HG02571 (cell line): ENCODE results near the gene ITGA4.

Experiments used
- ATAC-seq: cut with Tn5 transposase; IDR thresholded peaks from one replicate; pipeline ENCODE4 v1.9.1; 2021; ENCODE audit warnings: mild to moderate bottlenecking, moderate library complexity; ENCODE audit not compliant: unreplicated experiment

ITGA4 gene

DNA sequence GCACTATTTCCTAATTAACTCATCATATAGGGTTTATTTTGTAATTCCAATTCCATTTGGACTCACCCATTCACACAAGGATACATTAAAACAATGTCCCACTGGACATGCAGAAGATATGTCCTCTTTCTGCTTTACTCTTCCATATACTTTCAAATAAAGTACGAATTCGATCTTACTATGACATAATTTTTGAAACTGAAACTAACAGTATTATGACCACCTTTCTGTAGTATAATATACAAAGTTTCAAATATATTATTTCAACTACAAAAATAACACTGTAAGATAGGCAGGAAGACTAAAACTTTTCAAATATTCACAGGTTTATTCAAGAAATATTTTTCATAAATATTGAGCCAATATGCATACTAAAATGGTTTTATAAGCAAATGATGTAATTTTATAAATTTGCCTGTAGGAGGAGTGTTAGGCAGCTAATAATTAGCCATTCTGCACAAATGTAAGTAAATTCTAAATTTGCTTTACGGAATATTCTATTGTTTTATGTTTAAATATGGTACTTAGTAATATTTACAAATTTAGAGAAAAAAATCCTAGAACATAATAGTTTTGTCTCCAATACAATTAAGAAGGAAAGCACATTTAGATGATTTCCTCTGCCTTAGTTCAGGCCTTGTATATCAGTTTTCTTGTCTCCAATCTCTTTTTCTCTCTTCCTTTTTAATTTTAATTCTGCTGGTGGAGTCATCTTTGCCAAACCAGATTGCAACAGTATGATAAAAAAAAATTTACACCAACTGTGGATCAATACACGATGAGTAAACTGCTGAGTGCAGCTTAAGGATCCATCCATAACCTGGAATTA is 113.9 kb downstream of the ITGA4 start:
- ATAC-seq = no peak

DNA sequence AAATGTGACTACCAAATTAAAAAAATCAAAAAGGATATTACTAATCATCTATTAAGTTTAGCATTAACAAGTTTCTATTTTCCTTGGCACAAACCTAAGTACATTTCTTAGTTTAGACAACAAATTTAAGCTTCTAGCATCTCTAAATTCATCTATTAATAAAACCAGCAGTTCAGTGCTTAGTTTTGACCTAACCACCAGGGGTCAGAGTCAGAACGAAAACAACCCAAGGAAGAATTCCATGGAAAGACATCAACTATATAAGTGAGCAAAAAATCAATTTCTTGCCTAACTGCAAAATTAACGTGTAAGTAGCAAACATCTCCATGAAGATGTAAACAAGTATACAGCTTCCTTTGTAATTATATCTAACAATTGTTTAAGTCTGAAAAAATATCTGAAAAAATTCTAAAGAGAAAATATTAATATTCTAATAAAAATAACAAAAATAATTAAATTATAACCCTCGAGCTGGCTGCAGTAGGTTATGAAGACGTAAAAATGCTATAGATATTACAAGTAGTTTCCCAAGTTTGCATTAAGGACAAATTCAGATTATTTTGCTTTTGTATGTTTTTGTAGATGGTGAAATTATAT is 116.1 kb downstream of the ITGA4 start:
- ATAC-seq = no peak

DNA sequence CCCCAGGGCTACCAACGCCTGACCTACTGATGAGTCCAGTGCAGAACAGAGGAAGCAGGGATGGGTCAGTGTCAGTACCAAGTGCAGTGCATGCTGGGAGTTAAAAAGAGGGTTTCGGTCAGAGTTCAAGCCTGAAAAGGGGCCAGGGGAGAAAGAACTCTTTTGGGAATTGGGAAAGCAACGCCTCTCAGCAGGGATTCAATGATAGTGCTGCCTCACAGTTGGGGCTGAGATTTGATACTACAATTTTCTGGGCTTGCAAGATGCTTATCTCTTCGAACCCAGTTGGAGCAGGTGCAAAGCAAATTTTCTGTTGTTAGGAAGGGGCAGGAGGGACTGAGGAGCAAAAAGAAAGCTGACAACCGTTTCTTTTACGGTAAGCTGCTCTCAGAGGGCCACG is 117.1 kb downstream of the ITGA4 start:
- no peak for ATAC-seq

DNA sequence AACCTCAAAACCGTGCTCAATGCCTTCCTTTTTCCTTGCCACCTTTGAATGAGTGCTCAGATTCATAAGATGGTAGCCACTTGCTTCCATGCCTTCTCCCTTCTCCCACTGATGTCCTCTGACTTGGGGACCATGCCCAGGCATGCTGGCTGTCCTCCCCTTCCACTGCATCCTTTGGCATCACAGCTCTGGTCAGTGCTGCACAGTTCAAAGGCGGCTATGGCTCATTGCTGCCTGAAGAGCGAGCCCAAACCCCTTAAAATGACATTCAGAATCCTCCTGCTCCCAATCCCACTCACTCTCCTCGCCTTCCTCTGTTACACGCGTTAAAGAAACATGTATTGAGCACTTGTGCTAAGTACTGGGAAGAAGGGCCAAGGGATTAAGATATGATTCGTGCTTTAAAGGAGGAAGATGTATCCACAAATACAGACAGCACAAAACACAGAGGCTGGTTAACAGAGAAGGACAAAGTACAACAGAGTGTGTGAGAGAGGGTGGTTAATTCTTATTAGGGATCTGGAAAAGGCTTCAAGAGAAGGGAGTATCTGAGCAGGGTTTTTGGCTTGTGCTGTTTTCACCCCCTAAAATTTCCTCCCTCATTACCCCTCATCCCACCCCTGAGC is 118.0 kb downstream of the ITGA4 start:
- no peak for ATAC-seq

DNA sequence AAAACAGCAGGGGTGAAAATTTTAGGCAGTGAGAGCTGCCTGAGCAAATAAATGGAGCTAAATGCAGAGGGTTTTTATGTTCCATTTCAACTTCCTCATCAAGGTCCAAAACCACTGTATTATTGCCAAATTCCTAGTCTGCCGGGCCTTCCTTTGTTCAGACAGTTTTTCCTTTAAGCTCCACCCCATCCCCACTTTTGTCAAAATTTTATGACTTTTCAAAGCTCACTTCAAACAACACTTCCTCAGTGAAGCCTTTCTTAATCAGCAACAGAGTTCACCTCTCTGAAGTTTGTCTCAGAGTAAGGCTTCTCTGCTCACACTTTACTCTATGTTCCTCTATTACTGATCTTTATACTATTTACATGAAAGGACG is 118.5 kb downstream of the ITGA4 start:
- ATAC-seq = no peak

DNA sequence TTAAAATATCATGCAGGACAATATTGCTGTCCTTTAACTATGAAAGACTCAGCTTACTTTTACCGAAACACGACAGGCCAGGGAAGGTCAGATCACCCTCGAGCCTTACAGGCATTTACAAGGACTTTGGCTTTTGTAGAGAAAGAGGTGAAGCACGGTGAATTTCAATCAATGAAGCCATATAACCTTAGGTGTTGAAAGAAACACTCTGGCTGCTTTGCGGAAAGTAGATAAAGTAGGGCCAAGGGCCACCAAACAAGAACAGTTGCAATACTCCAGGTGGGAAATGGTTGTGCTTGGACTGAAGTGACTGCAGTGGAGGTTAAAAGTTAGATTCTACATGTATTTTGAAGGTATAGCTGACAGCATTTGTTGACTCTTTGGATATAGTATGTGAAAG is 119.2 kb downstream of the ITGA4 start:
- ATAC-seq = no peak

DNA sequence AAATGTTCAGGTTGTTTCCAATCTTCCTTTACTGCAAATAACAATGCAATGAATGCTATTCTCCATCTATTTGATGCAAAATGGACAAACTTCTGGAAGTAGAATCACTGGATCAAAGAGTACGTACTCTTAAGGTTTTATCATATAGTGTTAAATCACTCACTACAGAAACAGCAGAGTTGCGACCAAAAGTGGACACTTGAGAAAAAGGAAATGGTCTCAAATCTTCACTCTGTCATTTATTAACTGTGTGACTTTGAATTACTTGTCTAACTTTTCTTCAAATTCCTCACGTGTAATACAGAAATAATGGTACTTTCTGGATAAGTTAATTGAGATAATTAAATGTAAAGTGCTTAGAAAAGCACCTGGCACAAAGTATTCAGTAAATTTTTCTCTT is 121.6 kb downstream of the ITGA4 start:
- ATAC-seq = no peak

DNA sequence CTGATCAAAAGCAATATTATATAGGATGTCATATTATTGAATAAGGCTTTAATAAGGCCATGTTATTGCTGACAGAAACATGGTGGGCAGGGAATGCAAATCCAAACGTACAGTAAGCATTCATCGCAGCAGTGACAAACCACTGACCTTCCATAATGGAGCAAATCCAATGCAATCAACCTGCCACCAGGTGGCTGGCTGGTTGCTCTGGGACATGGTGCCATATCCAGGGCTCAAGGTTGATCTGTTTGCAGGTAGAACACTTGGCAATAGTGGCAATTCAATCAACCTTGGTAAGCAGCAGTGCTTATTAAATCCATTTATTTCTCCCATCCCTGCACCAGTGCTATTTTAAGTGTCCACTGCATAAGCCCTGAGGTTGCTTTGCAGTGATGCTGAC is 124.3 kb downstream of the ITGA4 start:
- no peak for ATAC-seq

DNA sequence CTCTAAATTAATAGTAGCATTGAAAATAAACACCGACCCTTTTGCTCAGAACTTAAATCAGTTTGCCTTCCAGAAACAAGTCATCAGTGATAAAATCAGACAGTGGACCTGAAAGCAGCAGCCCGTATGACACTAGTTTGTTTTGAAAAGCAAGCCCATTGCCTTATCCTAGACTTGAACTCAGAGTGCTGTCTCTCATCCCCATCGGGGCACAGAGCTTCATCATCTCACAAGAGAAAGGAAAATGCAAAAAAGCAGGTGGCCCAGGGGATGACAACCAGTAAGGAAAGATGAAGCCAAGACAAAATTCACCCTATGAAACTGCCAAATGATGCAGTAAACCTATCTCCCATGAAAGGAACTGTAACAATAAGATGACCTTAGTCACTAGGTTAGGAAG is 128.5 kb downstream of the ITGA4 start:
- ATAC-seq = peak; percentile 24
